IMR-90 (cell line): ENCODE measurements around the gene PLCH2. TPM values are rescaled to one million over a fixed set of nuclear protein-coding genes. Genes with fewer than 3 reads are reported as not detected.

Experiments used
- ATAC-seq: fragments of 200-7000 bp; cut with Tn5 transposase; 2 replicates; pipeline ENCODE4 v1.9.1; 2020; ENCODE audit warnings: low read depth, mild to moderate bottlenecking, moderate library complexity
- BruUV-seq: library from RNA; stranded (reverse); fragments of 400-500 nt; replicated peaks from 2 replicates; lab custom pipeline; 2021; lab: Mats Ljungman, UMichigan
- CTCF ChIA-PET: fragments of 300-600 bp; formaldehyde crosslinking; extraction: SDS; loops from one replicate; lab custom pipeline; 2021; ENCODE audit warnings: antibody characterized with exemption; lab: Yijun Ruan, JAX
- POLR2A ChIA-PET: fragments of 300-600 bp; sonication (Branson Sonifier 250); formaldehyde crosslinking; loops from one replicate; lab custom pipeline; 2022; ENCODE audit warnings: antibody characterized with exemption; ENCODE audit not compliant: unreplicated experiment; lab: Charles Lee
- DNase-seq: peaks from one replicate; pipeline ENCODE4 v3.0.0; 2013
- H2AFZ ChIP-seq: replicated peaks from 2 replicates; pipeline ENCODE3; 2013; ENCODE audit warnings: low read length, mild to moderate bottlenecking; ENCODE audit not compliant: poor library complexity
- H2AK5ac ChIP-seq: 2 replicates; pipeline ENCODE4 v1.6.1; 2013; ENCODE audit warnings: low read depth, low read length, inconsistent platforms
- H2AK9ac ChIP-seq: replicated peaks from 2 replicates; pipeline ENCODE3; 2013; ENCODE audit warnings: mild to moderate bottlenecking, low read depth, low read length, moderate library complexity; ENCODE audit not compliant: poor library complexity
- H2BK120ac ChIP-seq: 2 replicates; pipeline ENCODE4 v1.6.1; 2013; ENCODE audit warnings: low read depth, low read length, inconsistent platforms
- H2BK15ac ChIP-seq: 3 replicates; pipeline ENCODE4 v1.6.1; 2013; ENCODE audit warnings: low read depth, low read length, inconsistent platforms
- H2BK20ac ChIP-seq: 2 replicates; pipeline ENCODE4 v1.6.1; 2013; ENCODE audit warnings: low read depth, mild to moderate bottlenecking, inconsistent platforms, low read length, moderate library complexity
- H2BK5ac ChIP-seq: 2 replicates; pipeline ENCODE4 v1.6.1; 2013; ENCODE audit warnings: mild to moderate bottlenecking, low read depth, low read length, inconsistent platforms; ENCODE audit not compliant: poor library complexity, severe bottlenecking
- H3K14ac ChIP-seq: replicated peaks from 2 replicates; pipeline ENCODE4 v1.6.1; 2013; ENCODE audit warnings: low read depth, low read length, inconsistent platforms
- H3K18ac ChIP-seq: 2 replicates; pipeline ENCODE4 v1.6.1; 2013; ENCODE audit warnings: low read depth, low read length, control low read depth
- H3K23ac ChIP-seq: 2 replicates; pipeline ENCODE4 v1.6.1; 2013; ENCODE audit warnings: low read depth, low read length, inconsistent platforms
- H3K27ac ChIP-seq: 2 replicates; pipeline ENCODE4 v1.5.1; 2013; ENCODE audit warnings: mild to moderate bottlenecking, control low read depth, low read length; ENCODE audit not compliant: insufficient read depth
- H3K27me3 ChIP-seq: 2 replicates; pipeline ENCODE4 v1.6.1; 2013; ENCODE audit warnings: low read length; ENCODE audit not compliant: control insufficient read depth, insufficient read depth
- H3K36me3 ChIP-seq: 2 replicates; pipeline ENCODE4 v1.6.1; 2013; ENCODE audit warnings: low read length, mixed read lengths; ENCODE audit not compliant: control insufficient read depth, insufficient read depth
- H3K4ac ChIP-seq: 2 replicates; pipeline ENCODE4 v1.6.1; 2013; ENCODE audit warnings: low read depth, low read length, inconsistent platforms
- H3K4me1 ChIP-seq: 2 replicates; pipeline ENCODE4 v1.6.1; 2013; ENCODE audit warnings: low read length, mixed read lengths; ENCODE audit not compliant: control insufficient read depth, insufficient read depth
- H3K4me2 ChIP-seq: 2 replicates; pipeline ENCODE4 v1.6.1; 2013; ENCODE audit warnings: low read depth, mild to moderate bottlenecking, control low read depth, low read length, moderate library complexity
- H3K4me3 ChIP-seq: 2 replicates; pipeline ENCODE4 v1.5.1; 2013; ENCODE audit warnings: low read depth, mild to moderate bottlenecking, control low read depth, low read length, moderate library complexity; ENCODE audit not compliant: insufficient read depth
- H3K56ac ChIP-seq: 2 replicates; pipeline ENCODE4 v1.6.1; 2013; ENCODE audit warnings: low read length, inconsistent platforms; ENCODE audit not compliant: insufficient read depth; ENCODE audit errors: extremely low read depth
- H3K79me1 ChIP-seq, 2 experiments: 2 replicates each; pipeline ENCODE4 v1.6.1; 2013; ENCODE audit warnings: low read length in 2 of 2, inconsistent platforms in 1 of 2, low read depth in 1 of 2
- H3K9ac ChIP-seq: 2 replicates; pipeline ENCODE4 v1.6.1; 2013; ENCODE audit warnings: low read depth, low read length, control low read depth
- H3K9me1 ChIP-seq: 2 replicates; pipeline ENCODE4 v1.6.1; 2013; ENCODE audit warnings: low read length, inconsistent platforms; ENCODE audit not compliant: insufficient read depth
- H3K9me3 ChIP-seq: 2 replicates; pipeline ENCODE4 v1.6.1; 2013; ENCODE audit warnings: low read length; ENCODE audit not compliant: control insufficient read depth, insufficient read depth
- H4K20me1 ChIP-seq: 2 replicates; pipeline ENCODE4 v1.6.1; 2013; ENCODE audit warnings: low read length, inconsistent platforms; ENCODE audit not compliant: insufficient read depth
- H4K5ac ChIP-seq: 2 replicates; pipeline ENCODE4 v1.6.1; 2013; ENCODE audit warnings: mild to moderate bottlenecking, low read depth, low read length, control low read depth
- H4K8ac ChIP-seq, 2 experiments: 2 replicates each; pipeline ENCODE4 v1.6.1; 2013; ENCODE audit warnings: low read depth in 2 of 2, low read length in 2 of 2, control low read depth in 1 of 2, inconsistent platforms in 1 of 2
- H4K91ac ChIP-seq: 2 replicates; pipeline ENCODE4 v1.6.1; 2013; ENCODE audit warnings: low read depth, low read length, inconsistent platforms; ENCODE audit not compliant: insufficient read depth
- BHLHE40 ChIP-seq: fragments of 150-350 bp; IDR thresholded peaks from 2 replicates; pipeline ENCODE4 v1.6.1; 2016; ENCODE audit warnings: mild to moderate bottlenecking, low read depth, low read length
- CEBPB ChIP-seq: IDR thresholded peaks from 2 replicates; pipeline ENCODE4 v1.6.1; 2012; ENCODE audit warnings: low read depth, low read length, improper control_type of control experiment
- CHD1 ChIP-seq: IDR thresholded peaks from 2 replicates; pipeline ENCODE4 v1.6.1; 2012; ENCODE audit warnings: low read depth, low read length, improper control_type of control experiment
- MAZ ChIP-seq: IDR thresholded peaks from 2 replicates; pipeline ENCODE4 v1.6.1; 2012; ENCODE audit warnings: low read depth, mild to moderate bottlenecking, low read length, improper control_type of control experiment, moderate library complexity, borderline replicate concordance
- MXI1 ChIP-seq: IDR thresholded peaks from 2 replicates; pipeline ENCODE4 v1.6.1; 2012; ENCODE audit warnings: low read depth, mild to moderate bottlenecking, low read length, moderate library complexity, borderline replicate concordance
- NFE2L2 ChIP-seq: fragments of 150-350 bp; IDR thresholded peaks from 2 replicates; pipeline ENCODE4 v1.6.1; 2016; ENCODE audit warnings: low read depth, mild to moderate bottlenecking, low read length
- POLR2A ChIP-seq: IDR thresholded peaks from 2 replicates; pipeline ENCODE4 v1.6.1; 2012; ENCODE audit warnings: mild to moderate bottlenecking, low read depth, low read length
- RAD21 ChIP-seq: IDR thresholded peaks from 2 replicates; pipeline ENCODE4 v1.6.1; 2012; ENCODE audit warnings: low read length, improper control_type of control experiment
- RCOR1 ChIP-seq: IDR thresholded peaks from 2 replicates; pipeline ENCODE4 v1.6.1; 2012; ENCODE audit warnings: mild to moderate bottlenecking, low read length, improper control_type of control experiment; ENCODE audit not compliant: insufficient replicate concordance
- SMC3 ChIP-seq: fragments of 150-350 bp; IDR thresholded peaks from 2 replicates; pipeline ENCODE4 v1.6.1; 2016; ENCODE audit warnings: low read depth, mild to moderate bottlenecking, antibody characterized with exemption, low read length, moderate library complexity
- WGBS, 2 experiments: methylation state at CpG; one replicate each; pipeline versions ENCODE4 v1.1.5 to v1.1.7; 2013; ENCODE audit warnings: missing lambda C conversion rate in 2 of 2; ENCODE audit not compliant: insufficient read length in 1 of 2; ENCODE audit errors: extremely low coverage in 2 of 2; 5-methylcytosine and 5-hydroxymethylcytosine counted together
- dilution Hi-C: fragments of 300-500 bp; cut with HindIII; formaldehyde crosslinking; loops from one replicate; pipeline ENCODE4 v1.14.3; 2018; ENCODE audit warnings: low sequenced_read_pairs; ENCODE audit not compliant: unreplicated experiment
- in situ Hi-C: fragments of 300-500 bp; cut with MboI; formaldehyde crosslinking; loops from 3 replicates; pipeline ENCODE4 v1.14.3; 2019; ENCODE audit warnings: low sequenced_read_pairs, inconsistent platforms, mixed read lengths
- intact Hi-C: fragments of 100-400 bp; cut with micrococcal nuclease; formaldehyde crosslinking; loops from 2 replicates; pipeline ENCODE4 v1.10.0; 2022
- polyA plus RNA-seq, 3 experiments: library from polyadenylated mRNA; depleted of rRNA; stranded (reverse); fragments of >200 nt; gene quantifications; 2 replicates each; pipeline ENCODE4 v1.2.3, GENCODE V29; 2012; ENCODE audit warnings: low replicate concordance in 1 of 3
- total RNA-seq: library from RNA; depleted of rRNA; stranded (reverse); fragments of >200 nt; gene quantifications from 2 replicates; pipeline ENCODE4 v1.2.3, GENCODE V29; 2012
- TF ChIP-seq, protein P1 (sequence below): fragments of 150-350 bp; IDR thresholded peaks from 2 replicates; pipeline ENCODE4 v1.6.1; 2017; ENCODE audit warnings: mild to moderate bottlenecking, antibody characterized with exemption, low read length, low read depth
- TF ChIP-seq, protein P2 (sequence below): conservative IDR thresholded peaks from 2 replicates; pipeline ENCODE4 v1.5.1; 2012; ENCODE audit warnings: mild to moderate bottlenecking, low read depth, low read length, improper control_type of control experiment

PLCH2 gene
- total and polyA plus RNA-seq, 2 of the 4 experiments (the other 2 are of a cell fraction): 0.18 to 1.9 TPM

DNA sequence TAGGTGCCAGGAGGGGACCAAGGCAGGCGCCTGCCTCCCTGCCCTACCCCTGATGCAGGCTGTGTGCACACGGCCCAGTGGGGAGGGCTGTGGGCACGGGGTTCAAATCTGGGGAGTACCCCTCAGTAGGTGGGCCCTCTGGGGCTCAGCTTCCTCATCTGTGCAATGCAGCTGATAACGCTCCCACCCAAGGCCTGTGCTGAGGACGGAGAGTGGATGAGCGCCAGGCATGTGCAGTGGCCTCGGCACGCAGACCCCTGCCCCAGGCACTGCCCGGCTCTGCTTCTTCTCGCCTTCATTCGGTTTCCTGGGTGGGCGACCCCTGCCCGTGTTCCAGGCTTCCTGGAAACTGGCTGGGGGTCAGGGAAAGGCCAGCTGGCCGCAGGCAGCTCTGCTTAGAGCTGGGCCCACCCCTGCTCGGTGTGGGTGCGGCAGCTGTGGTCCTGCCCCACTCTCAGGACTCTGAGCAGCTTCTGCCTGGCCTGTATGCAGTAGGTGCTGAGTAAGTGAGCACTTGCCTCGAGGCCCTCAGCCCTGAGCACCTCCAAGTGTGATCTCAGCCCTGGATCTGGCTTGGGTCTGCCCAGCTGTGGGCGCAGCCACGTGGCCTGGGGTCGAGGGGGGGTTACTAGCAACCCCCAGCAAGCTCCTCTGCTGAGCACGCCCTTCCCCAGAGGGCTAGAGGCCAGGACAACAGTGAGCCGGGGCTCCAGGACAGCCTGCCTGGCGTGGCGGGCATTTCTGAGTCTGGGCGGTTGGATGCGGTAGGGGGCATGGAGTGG lies 68.2 kb downstream of the PLCH2 start (continued):
- TF ChIP-seq MXI1: no peak

- Histone ChIP-seq H3K4me2 (no peak overlapping the region), H4K5ac (no peak overlapping the region), H2AK9ac (peak overlapping the region; percentile 76), H3K4me1 (peaks cover 10% of the 10 kb centered on the region), H4K8ac (no peak overlapping the region), H3K23ac (no peak overlapping the region), H4K20me1 (0 out of 2 replicates have a peak, but pooled peaks cover 3% of the 10 kb centered on the region), H2BK120ac (no peak overlapping the region), H2AK5ac (no peak overlapping the region; the same call in 1 of the 2 replicates), H3K9me1 (no peaks in the 10 kb centered on the region), H3K4me3 (no peak overlapping the region), H2BK5ac (no peak overlapping the region), H4K91ac (no peak overlapping the region), H3K79me1 (peaks cover 0 to 10% of the 10 kb centered on the region in 2 experiments; a peak in 1 of 4 replicates), H3K14ac (no peak overlapping the region; the same call in 1 of the 2 replicates), H3K27ac (no peak overlapping the region), H3K36me3 (no peaks in the 10 kb centered on the region), H3K27me3 (peaks cover 2% of the 10 kb centered on the region; the same call in 1 of the 2 replicates), H2BK20ac (no peak overlapping the region), H3K18ac (no peak overlapping the region), H3K56ac (no peak overlapping the region), H3K9ac (no peak overlapping the region), H3K9me3 (no peaks in the 10 kb centered on the region), H2AFZ (no peak overlapping the region), H2BK15ac (no peak overlapping the region), H3K4ac (no peak overlapping the region)
- intact Hi-C loops: loop anchor here (5.0 kb wide), 1 partner anchor 113 kb away; no protein-coding TSS in a partner anchor
- dilution Hi-C loops: no loop called here
- DNase-seq (no peak), ATAC-seq (no peak)
- BruUV-seq: no TSS peak
- WGBS, 2 experiments: 30% methylated on average over 3 of the region's 19 CpGs; no CpG with 5 or more reads in 1 of the 2 experiments
- ChIA-PET CTCF (no interaction called here), POLR2A (no interaction called here)
- in situ Hi-C loops: loop anchor here (5.0 to 25.0 kb wide), 2 partner anchors 133 to 358 kb away; partner anchors contain the start of genes FAAP20 and PEX10
- TF ChIP-seq, protein P1, sequence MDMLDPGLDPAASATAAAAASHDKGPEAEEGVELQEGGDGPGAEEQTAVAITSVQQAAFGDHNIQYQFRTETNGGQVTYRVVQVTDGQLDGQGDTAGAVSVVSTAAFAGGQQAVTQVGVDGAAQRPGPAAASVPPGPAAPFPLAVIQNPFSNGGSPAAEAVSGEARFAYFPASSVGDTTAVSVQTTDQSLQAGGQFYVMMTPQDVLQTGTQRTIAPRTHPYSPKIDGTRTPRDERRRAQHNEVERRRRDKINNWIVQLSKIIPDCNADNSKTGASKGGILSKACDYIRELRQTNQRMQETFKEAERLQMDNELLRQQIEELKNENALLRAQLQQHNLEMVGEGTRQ: no peak
- no peak for TF ChIP-seq NFE2L2
- TF ChIP-seq MAZ: no peak
- no peak for TF ChIP-seq POLR2A
- TF ChIP-seq RAD21: no peak
- no peak for TF ChIP-seq SMC3
- TF ChIP-seq, protein P2, sequence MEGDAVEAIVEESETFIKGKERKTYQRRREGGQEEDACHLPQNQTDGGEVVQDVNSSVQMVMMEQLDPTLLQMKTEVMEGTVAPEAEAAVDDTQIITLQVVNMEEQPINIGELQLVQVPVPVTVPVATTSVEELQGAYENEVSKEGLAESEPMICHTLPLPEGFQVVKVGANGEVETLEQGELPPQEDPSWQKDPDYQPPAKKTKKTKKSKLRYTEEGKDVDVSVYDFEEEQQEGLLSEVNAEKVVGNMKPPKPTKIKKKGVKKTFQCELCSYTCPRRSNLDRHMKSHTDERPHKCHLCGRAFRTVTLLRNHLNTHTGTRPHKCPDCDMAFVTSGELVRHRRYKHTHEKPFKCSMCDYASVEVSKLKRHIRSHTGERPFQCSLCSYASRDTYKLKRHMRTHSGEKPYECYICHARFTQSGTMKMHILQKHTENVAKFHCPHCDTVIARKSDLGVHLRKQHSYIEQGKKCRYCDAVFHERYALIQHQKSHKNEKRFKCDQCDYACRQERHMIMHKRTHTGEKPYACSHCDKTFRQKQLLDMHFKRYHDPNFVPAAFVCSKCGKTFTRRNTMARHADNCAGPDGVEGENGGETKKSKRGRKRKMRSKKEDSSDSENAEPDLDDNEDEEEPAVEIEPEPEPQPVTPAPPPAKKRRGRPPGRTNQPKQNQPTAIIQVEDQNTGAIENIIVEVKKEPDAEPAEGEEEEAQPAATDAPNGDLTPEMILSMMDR: no peak
- TF ChIP-seq MXI1: no peak
- no peak for TF ChIP-seq RCOR1
- TF ChIP-seq CEBPB: no peak
- TF ChIP-seq BHLHE40: no peak
- no peak for TF ChIP-seq CHD1
Observed at GRCh38 chr1:2544875-2545640, 69.0 kb downstream of the PLCH2 start.
